ENCODE measurements around the gene ITPK1.

The ITPK1 gene

DNA sequence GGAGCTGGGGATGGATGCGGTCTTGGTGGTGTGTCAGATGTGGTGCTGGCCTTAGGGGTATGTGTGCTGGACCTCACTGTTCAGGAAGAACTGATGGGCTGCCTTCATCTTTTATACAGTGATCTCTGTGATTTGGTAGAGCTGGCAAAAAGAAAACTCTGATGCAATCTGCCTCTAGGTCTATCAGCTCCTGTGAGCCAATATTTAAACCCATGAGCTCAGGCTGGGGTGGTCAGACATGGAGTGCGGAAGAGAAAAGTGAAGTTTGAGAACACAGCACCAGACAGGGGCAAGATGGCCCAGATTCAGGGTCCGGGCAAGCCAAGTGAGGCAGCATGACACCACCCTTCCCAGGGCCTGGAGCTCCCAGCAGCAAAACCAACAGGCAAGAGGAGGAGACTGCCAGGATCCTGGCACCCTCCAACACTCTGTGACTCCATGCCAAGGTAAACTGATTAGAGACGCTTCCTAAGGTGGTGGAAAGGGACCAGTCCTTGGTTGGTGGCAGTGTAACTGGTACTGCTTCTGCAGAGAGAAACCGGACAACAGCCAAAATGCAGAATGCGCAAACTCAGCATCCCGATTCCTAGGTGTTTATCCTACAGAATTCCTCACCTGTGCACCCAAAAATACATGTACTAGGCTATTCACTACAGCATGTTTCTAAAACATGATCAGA lies 110.5 kb downstream of the ITPK1 start:
- TF ChIP-seq, protein P1, sequence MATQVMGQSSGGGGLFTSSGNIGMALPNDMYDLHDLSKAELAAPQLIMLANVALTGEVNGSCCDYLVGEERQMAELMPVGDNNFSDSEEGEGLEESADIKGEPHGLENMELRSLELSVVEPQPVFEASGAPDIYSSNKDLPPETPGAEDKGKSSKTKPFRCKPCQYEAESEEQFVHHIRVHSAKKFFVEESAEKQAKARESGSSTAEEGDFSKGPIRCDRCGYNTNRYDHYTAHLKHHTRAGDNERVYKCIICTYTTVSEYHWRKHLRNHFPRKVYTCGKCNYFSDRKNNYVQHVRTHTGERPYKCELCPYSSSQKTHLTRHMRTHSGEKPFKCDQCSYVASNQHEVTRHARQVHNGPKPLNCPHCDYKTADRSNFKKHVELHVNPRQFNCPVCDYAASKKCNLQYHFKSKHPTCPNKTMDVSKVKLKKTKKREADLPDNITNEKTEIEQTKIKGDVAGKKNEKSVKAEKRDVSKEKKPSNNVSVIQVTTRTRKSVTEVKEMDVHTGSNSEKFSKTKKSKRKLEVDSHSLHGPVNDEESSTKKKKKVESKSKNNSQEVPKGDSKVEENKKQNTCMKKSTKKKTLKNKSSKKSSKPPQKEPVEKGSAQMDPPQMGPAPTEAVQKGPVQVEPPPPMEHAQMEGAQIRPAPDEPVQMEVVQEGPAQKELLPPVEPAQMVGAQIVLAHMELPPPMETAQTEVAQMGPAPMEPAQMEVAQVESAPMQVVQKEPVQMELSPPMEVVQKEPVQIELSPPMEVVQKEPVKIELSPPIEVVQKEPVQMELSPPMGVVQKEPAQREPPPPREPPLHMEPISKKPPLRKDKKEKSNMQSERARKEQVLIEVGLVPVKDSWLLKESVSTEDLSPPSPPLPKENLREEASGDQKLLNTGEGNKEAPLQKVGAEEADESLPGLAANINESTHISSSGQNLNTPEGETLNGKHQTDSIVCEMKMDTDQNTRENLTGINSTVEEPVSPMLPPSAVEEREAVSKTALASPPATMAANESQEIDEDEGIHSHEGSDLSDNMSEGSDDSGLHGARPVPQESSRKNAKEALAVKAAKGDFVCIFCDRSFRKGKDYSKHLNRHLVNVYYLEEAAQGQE (IDR thresholded peaks at IDR 0.05; ENCODE audit: low read depth), result no peak
- TF ChIP-seq ZBTB7A (IDR thresholded peaks at IDR 0.05; ENCODE audit: low read depth), result no peak
- no peak for TF ChIP-seq TEAD4 (IDR thresholded peaks at IDR 0.05)
- TF ChIP-seq USF1 (IDR thresholded peaks at IDR 0.05), result no peak
- TF ChIP-seq TCF12 (IDR thresholded peaks at IDR 0.05; ENCODE audit: low read depth), result no peak

- TF ChIP-seq FOXM1 (IDR thresholded peaks at IDR 0.05; ENCODE audit: borderline replicate concordance, low read depth), result no peak
- no peak for TF ChIP-seq CREB1 (IDR thresholded peaks at IDR 0.05; ENCODE audit: low read depth)
- no peak for TF ChIP-seq CEBPB (IDR thresholded peaks at IDR 0.05)
- TF ChIP-seq TAF1 (IDR thresholded peaks at IDR 0.05; ENCODE audit: low read depth), result no peak
- TF ChIP-seq USF1 (IDR thresholded peaks at IDR 0.05), result no peak
- TF ChIP-seq, protein P1 (IDR thresholded peaks at IDR 0.05; ENCODE audit: low read depth), result no peak
- TF ChIP-seq EGR1 (IDR thresholded peaks at IDR 0.05), result no peak
- no peak for TF ChIP-seq TCF12 (IDR thresholded peaks at IDR 0.05; ENCODE audit: low read depth)
- no peak for TF ChIP-seq ZBTB7A (IDR thresholded peaks at IDR 0.05; ENCODE audit: low read depth)
- no peak for TF ChIP-seq TEAD4 (IDR thresholded peaks at IDR 0.05)
- no peak for TF ChIP-seq YY1 (IDR thresholded peaks at IDR 0.05; ENCODE audit: low read depth)
- TF ChIP-seq EP300 (IDR thresholded peaks at IDR 0.05; ENCODE audit: borderline replicate concordance), result no peak
- TF ChIP-seq MAX (IDR thresholded peaks at IDR 0.05), result no peak
- no peak for TF ChIP-seq NFIC (IDR thresholded peaks at IDR 0.05)
- TF ChIP-seq RAD21 (IDR thresholded peaks at IDR 0.05; ENCODE audit: low read depth), result no peak
Observed at GRCh38 chr14:93004699-93005082, 111.0 kb downstream of the ITPK1 start.

GRCh38 chr14:93003945-93004698 lies 111.6 kb downstream of the ITPK1 start:
- TF ChIP-seq TEAD4 (IDR thresholded peaks at IDR 0.05) (no peak), EGR1 (IDR thresholded peaks at IDR 0.05) (no peak), TAF1 (IDR thresholded peaks at IDR 0.05; ENCODE audit: low read depth) (no peak), USF1 (IDR thresholded peaks at IDR 0.05) (no peak), TCF12 (IDR thresholded peaks at IDR 0.05; ENCODE audit: low read depth) (no peak), RAD21 (IDR thresholded peaks at IDR 0.05; ENCODE audit: low read depth) (no peak), MAX (IDR thresholded peaks at IDR 0.05) (no peak), CEBPB (IDR thresholded peaks at IDR 0.05) (no peak), FOXM1 (IDR thresholded peaks at IDR 0.05; ENCODE audit: borderline replicate concordance, low read depth) (no peak), EP300 (IDR thresholded peaks at IDR 0.05; ENCODE audit: borderline replicate concordance) (no peak), NFIC (IDR thresholded peaks at IDR 0.05) (no peak), YY1 (IDR thresholded peaks at IDR 0.05; ENCODE audit: low read depth) (no peak), CREB1 (IDR thresholded peaks at IDR 0.05; ENCODE audit: low read depth) (no peak), ZBTB7A (IDR thresholded peaks at IDR 0.05; ENCODE audit: low read depth) (no peak)
- TF ChIP-seq, protein P1 (IDR thresholded peaks at IDR 0.05; ENCODE audit: low read depth), result no peak

Data from Ishikawa (cell line).